ENCODE results near the gene ANKRD60. TPM values are rescaled to one million over a fixed set of nuclear protein-coding genes. Genes with fewer than 3 reads are reported as not detected.

The ANKRD60 gene
- total and polyA plus RNA-seq, 2 of the 4 experiments (the other 2 are of a cell fraction), result not detected

DNA sequence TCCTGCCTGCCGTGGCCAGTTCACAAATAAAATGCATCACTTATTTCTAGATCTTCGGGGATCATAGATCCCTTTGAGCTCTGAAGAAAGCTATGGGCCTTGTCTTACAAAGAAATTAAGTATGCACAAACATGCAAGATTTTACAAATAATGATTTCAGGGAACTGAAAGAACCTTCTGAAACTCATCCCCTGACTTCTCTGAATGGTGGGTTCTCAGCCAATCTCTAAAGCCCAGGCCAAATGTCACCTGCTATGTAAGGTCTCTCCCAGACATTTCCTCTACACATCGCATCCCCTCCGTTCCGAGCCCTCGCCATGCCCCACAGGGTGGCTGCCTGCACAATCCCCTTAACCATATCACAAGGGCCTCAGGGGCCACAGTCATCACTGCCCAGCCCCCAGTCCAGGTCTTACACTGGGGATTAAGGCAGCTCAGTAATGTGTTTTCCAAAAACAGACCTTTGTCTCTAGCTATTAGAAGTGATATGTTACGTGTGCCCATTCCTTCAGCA, 16.1 kb upstream of the ANKRD60 start:
- peak; percentile 13; the same call in 1 of the 2 replicates for ATAC-seq (ENCODE audit: low read depth)
- Histone ChIP-seq H2BK20ac (ENCODE audit: low read depth, low read length) (0 out of 2 replicates have a peak overlapping the region, but pooled peaks have one; percentile 23), H3K18ac (ENCODE audit: low read depth, low read length) (peak overlapping the region; percentile 82), H3K9me3 (ENCODE audit: control insufficient read depth, insufficient read depth, low read length) (no peaks in the 10 kb centered on the region), H3K9ac (ENCODE audit: low read depth, low read length) (no peak overlapping the region), H4K5ac (ENCODE audit: low read depth, low read length) (no peak overlapping the region), H3K4ac (ENCODE audit: low read depth, low read length) (peak overlapping the region; percentile 39; the same call in 1 of the 2 replicates), H3K27ac (ENCODE audit: insufficient read depth, low read length) (peak overlapping the region; percentile 64), H2BK120ac (ENCODE audit: low read depth, low read length) (0 out of 2 replicates have a peak overlapping the region, but pooled peaks have one; percentile 8), H3K79me1 (ENCODE audit: low read depth in 1 of 2, low read length in 2 of 2) (peaks cover 0 to 23% of the 10 kb centered on the region in 2 experiments; a peak in 2 of 4 replicates), H3K27me3 (ENCODE audit: control insufficient read depth, insufficient read depth, low read length) (no peaks in the 10 kb centered on the region), H2BK5ac (ENCODE audit: low read depth, low read length, poor library complexity, severe bottlenecking) (peak overlapping the region; percentile 43), H4K8ac (ENCODE audit: low read depth in 2 of 2, low read length in 2 of 2) (peak overlapping the region in 1 of 2 experiments; percentile 53; a peak in 1 of 4 replicates), H3K4me1 (ENCODE audit: control insufficient read depth, insufficient read depth, low read length) (peaks cover 9% of the 10 kb centered on the region), H3K4me3 (ENCODE audit: insufficient read depth, low read depth, low read length) (no peak overlapping the region), H3K14ac (replicated peaks; ENCODE audit: low read depth, low read length) (0 out of 2 replicates have a peak overlapping the region, but pooled peaks have one; percentile 42), H4K20me1 (ENCODE audit: insufficient read depth, low read length) (no peaks in the 10 kb centered on the region), H4K91ac (ENCODE audit: insufficient read depth, low read depth, low read length) (peak overlapping the region; percentile 44; the same call in 1 of the 2 replicates), H3K9me1 (ENCODE audit: insufficient read depth, low read length) (peaks cover 21% of the 10 kb centered on the region), H2BK15ac (ENCODE audit: low read depth, low read length) (0 out of 3 replicates have a peak overlapping the region, but pooled peaks have one; percentile 23), H3K56ac (ENCODE audit: extremely low read depth, insufficient read depth, low read length) (no peak overlapping the region), H2AFZ (replicated peaks; ENCODE audit: low read length, poor library complexity) (no peak overlapping the region), H2AK5ac (ENCODE audit: low read depth, low read length) (peak overlapping the region; percentile 77), H3K4me2 (ENCODE audit: low read depth, low read length) (peak overlapping the region; percentile 53; the same call in 1 of the 2 replicates), H3K23ac (ENCODE audit: low read depth, low read length) (no peak overlapping the region), H3K36me3 (ENCODE audit: control insufficient read depth, insufficient read depth, low read length) (peaks cover 34% of the 10 kb centered on the region), H2AK9ac (replicated peaks; ENCODE audit: low read depth, low read length, poor library complexity) (no peak overlapping the region)
- ChIA-PET CTCF (no interaction called here), POLR2A (ENCODE audit: unreplicated experiment) (no interaction called here)
- no CpG with 5 or more reads among the region's 7 CpGs for WGBS, 2 experiments (ENCODE audit: extremely low coverage in 2 of 2, insufficient read length in 1 of 2)
- no peak for DNase-seq
- intact Hi-C loops (cut with micrococcal nuclease), result no loop called here
- TF ChIP-seq NFE2L2 (IDR thresholded peaks at IDR 0.05; ENCODE audit: low read depth, low read length), result no peak
- no peak for TF ChIP-seq FOS (IDR thresholded peaks at IDR 0.05; ENCODE audit: low read depth, low read length)
- TF ChIP-seq CHD1 (IDR thresholded peaks at IDR 0.05; ENCODE audit: low read depth, low read length), result no peak
- TF ChIP-seq POLR2A (IDR thresholded peaks at IDR 0.05; ENCODE audit: low read depth, low read length), result no peak
- TF ChIP-seq MAZ (IDR thresholded peaks at IDR 0.05; ENCODE audit: borderline replicate concordance, low read depth, low read length), result no peak
- no peak for TF ChIP-seq SMC3 (IDR thresholded peaks at IDR 0.05; ENCODE audit: low read depth, low read length)
- dilution Hi-C loops (cut with HindIII; ENCODE audit: low sequenced_read_pairs, unreplicated experiment), result loop anchor here (25.0 kb wide), 1 partner anchor 418 kb away; the partner anchor contains the start of gene STX16
- BruUV-seq (replicated peaks), result no TSS peak
- in situ Hi-C loops (cut with MboI; ENCODE audit: low sequenced_read_pairs), result loop anchor here (25.0 kb wide), 1 partner anchor 793 kb away; the partner anchor contains the start of genes ATP5F1E and PRELID3B

All from IMR-90 (cell line).